A673 (cell line): ENCODE results near the gene MYLK. TPM values are rescaled to one million over a fixed set of nuclear protein-coding genes. Genes with fewer than 3 reads are reported as not detected.

Source experiments
- BruUV-seq: library from RNA; stranded (reverse); fragments of 400-500 nt; replicated peaks from 2 replicates; lab custom pipeline; 2021; lab: Mats Ljungman, UMichigan
- CTCF ChIA-PET: fragments of 300-600 bp; sonication (Branson Sonifier 250); formaldehyde crosslinking; loops from one replicate; lab custom pipeline; 2022; ENCODE audit warnings: antibody characterized with exemption; lab: Charles Lee
- POLR2A ChIA-PET: fragments of 300-600 bp; sonication (Branson Sonifier 250); formaldehyde crosslinking; loops from one replicate; lab custom pipeline; 2022; ENCODE audit warnings: antibody characterized with exemption; ENCODE audit not compliant: low non-redundant PET; lab: Charles Lee
- DNase-seq: peaks from one replicate; pipeline ENCODE4 v3.0.0-alpha.2; 2015; ENCODE audit warnings: low spot score
- H3K27ac ChIP-seq: fragments of 200-600 bp; sonication (generic); 2 replicates; pipeline ENCODE4 v1.5.1; 2016; ENCODE audit warnings: mixed run types, low read depth, mild to moderate bottlenecking, mixed read lengths, antibody characterized with exemption, low read length; ENCODE audit not compliant: poor library complexity, severe bottlenecking
- H3K27me3 ChIP-seq: fragments of 200-600 bp; sonication (generic); replicated peaks from 2 replicates; pipeline ENCODE4 v1.6.1; 2017; ENCODE audit warnings: mixed run types, low read depth, mild to moderate bottlenecking, mixed read lengths, antibody characterized with exemption, low read length; ENCODE audit not compliant: insufficient read depth, poor library complexity
- H3K36me3 ChIP-seq: fragments of 200-600 bp; sonication (generic); 2 replicates; pipeline ENCODE4 v1.6.1; 2016; ENCODE audit warnings: mixed run types, mild to moderate bottlenecking, mixed read lengths, antibody characterized with exemption, low read length; ENCODE audit not compliant: insufficient read depth, poor library complexity, severe bottlenecking
- H3K4me1 ChIP-seq: fragments of 200-600 bp; sonication (generic); 2 replicates; pipeline ENCODE4 v1.6.1; 2017; ENCODE audit warnings: mixed run types, mild to moderate bottlenecking, mixed read lengths, antibody characterized with exemption, low read length; ENCODE audit not compliant: insufficient read depth, poor library complexity, severe bottlenecking
- H3K4me3 ChIP-seq: fragments of 200-600 bp; sonication (generic); 2 replicates; pipeline ENCODE4 v1.5.1; 2016; ENCODE audit warnings: low read depth, mixed run types, mild to moderate bottlenecking, mixed read lengths, low read length; ENCODE audit not compliant: poor library complexity, severe bottlenecking
- H3K9me3 ChIP-seq: fragments of 200-600 bp; sonication (generic); 2 replicates; pipeline ENCODE4 v1.6.1; 2016; ENCODE audit warnings: mixed run types, low read depth, mild to moderate bottlenecking, mixed read lengths, antibody characterized with exemption, low read length; ENCODE audit not compliant: poor library complexity, severe bottlenecking
- EZH2 ChIP-seq: fragments of 200-600 bp; sonication (generic); IDR thresholded peaks from 2 replicates; pipeline ENCODE4 v1.6.1; 2017; ENCODE audit warnings: borderline replicate concordance, low read depth, mild to moderate bottlenecking, mixed read lengths, antibody characterized with exemption, low read length; ENCODE audit not compliant: poor library complexity, severe bottlenecking
- intact Hi-C: fragments of 100-400 bp; cut with micrococcal nuclease; formaldehyde crosslinking; loops from one replicate; pipeline ENCODE4 v1.10.0; 2022; ENCODE audit not compliant: unreplicated experiment
- total RNA-seq: library from RNA; stranded (reverse); gene quantifications from 2 replicates; pipeline ENCODE4 v1.2.3, GENCODE V29; 2021
- TF ChIP-seq, protein P1 (sequence below): fragments of 300-800, 200-600 bp; sonication (generic); conservative IDR thresholded peaks from 2 replicates; pipeline ENCODE4 v1.5.1; 2017; ENCODE audit warnings: low read depth, mild to moderate bottlenecking, antibody characterized with exemption, low read length, moderate library complexity, mixed read lengths

Gene MYLK
- total RNA-seq, 1 experiment from 2014 or later: 3.9 TPM

DNA sequence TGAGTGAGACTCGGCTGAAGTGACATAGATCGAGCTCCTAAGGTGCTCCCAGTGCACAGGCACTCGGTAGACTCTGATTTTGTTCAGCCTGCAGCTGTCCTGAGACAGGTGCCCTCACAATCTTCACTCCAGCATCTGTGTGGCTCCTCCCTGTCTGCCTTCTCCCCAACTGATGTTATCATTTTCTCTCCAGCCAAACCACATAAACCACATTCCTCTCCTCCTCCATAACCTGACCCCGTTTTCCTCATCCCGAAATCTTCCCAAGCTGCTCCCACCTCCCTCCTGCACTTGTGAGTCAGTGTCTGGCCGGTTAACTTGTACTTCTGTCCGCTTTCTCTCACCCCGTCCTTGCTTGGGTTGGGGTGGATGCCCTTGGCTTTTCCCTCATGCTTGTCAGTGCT, 206.0 kb downstream of the MYLK start:
- H3K36me3 ChIP-seq: no peaks in the 10 kb centered on the region
- no peaks in the 10 kb centered on the region for H3K27me3 ChIP-seq
- CTCF ChIA-PET: no interaction called here
- no peaks in the 10 kb centered on the region for H3K9me3 ChIP-seq
- H3K4me3 ChIP-seq: no peak overlapping the region
- BruUV-seq: no TSS peak
- H3K4me1 ChIP-seq: no peaks in the 10 kb centered on the region
- TF ChIP-seq, protein P1, sequence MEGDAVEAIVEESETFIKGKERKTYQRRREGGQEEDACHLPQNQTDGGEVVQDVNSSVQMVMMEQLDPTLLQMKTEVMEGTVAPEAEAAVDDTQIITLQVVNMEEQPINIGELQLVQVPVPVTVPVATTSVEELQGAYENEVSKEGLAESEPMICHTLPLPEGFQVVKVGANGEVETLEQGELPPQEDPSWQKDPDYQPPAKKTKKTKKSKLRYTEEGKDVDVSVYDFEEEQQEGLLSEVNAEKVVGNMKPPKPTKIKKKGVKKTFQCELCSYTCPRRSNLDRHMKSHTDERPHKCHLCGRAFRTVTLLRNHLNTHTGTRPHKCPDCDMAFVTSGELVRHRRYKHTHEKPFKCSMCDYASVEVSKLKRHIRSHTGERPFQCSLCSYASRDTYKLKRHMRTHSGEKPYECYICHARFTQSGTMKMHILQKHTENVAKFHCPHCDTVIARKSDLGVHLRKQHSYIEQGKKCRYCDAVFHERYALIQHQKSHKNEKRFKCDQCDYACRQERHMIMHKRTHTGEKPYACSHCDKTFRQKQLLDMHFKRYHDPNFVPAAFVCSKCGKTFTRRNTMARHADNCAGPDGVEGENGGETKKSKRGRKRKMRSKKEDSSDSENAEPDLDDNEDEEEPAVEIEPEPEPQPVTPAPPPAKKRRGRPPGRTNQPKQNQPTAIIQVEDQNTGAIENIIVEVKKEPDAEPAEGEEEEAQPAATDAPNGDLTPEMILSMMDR: no peak
- TF ChIP-seq EZH2: no peak
- no peak overlapping the region for H3K27ac ChIP-seq
- DNase-seq: no peak
- POLR2A ChIA-PET: no interaction called here
- intact Hi-C loops: no loop called here

DNA sequence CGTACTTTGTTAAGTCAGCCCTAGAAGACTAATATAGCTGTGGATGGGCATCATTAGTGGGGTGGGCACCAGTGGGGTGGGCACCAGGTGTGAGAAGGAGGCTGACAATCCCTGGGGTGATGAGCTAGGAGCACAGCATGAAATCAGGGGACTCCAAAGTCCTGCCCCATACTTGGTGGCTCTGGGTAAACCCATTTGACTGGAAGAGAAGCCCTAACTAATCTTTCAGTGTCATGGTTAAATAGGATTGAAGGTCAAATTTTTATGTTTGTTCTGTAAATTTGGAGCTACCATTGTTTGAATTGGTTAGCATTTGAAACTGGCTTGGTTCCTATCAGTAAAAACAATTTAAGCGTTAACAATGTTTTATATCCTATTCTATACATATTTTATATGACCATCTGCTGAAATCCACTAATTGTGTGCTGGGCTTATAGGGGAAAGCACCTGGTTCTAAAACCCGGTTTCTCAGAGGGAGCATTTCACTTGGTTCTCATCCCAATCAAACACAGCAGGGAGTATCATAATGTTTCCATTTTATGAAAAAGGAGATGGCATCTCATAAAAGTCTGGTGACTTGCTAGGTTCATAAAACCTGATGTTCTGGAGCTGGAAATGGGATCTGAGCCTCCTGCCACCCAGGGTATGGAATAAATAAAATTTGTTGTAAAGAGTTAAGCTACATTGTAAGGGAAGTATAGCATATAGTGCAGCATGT, 211.5 kb downstream of the MYLK start:
- POLR2A ChIA-PET: no interaction called here
- CTCF ChIA-PET: interaction anchor here (1.0 kb wide), 1 partner anchor 51 kb away, joined by 3 read pairs; no protein-coding TSS in a partner anchor
- TF ChIP-seq EZH2: no peak
- TF ChIP-seq, protein P1: no peak
- no peak for DNase-seq
- no TSS peak for BruUV-seq
- no peaks in the 10 kb centered on the region for H3K9me3 ChIP-seq
- H3K36me3 ChIP-seq: no peaks in the 10 kb centered on the region
- H3K4me3 ChIP-seq: no peak overlapping the region
- no peaks in the 10 kb centered on the region for H3K27me3 ChIP-seq
- intact Hi-C loops: no loop called here
- H3K27ac ChIP-seq: no peak overlapping the region
- H3K4me1 ChIP-seq: no peaks in the 10 kb centered on the region

DNA sequence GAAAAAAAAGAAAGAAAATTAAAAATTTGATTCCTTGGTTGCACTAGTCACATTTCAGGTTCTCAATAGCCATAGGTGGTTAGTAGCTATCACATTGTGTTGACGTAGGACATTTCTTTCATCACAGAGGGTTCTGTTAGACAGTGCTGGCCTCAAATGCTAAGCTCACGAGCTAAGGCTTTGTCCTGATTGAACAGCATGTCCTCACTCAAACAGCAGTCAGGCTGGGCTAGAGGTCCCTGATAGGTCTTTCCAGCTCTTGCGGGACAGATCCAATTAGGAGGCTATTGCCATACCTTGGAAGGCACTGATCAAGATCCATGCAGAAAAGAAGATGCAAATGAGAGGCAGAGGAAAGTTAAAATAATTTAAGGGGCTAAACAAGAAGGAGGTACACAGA, 213.4 kb downstream of the MYLK start:
- no peak for DNase-seq
- ChIA-PET CTCF (interaction anchor here (0.5 to 1.3 kb wide), 3 partner anchors 18 to 53 kb away, joined by 3 to 4 read pairs (median 3); no protein-coding TSS in a partner anchor), POLR2A (no interaction called here)
- no TSS peak for BruUV-seq
- H3K4me3 ChIP-seq: no peak overlapping the region
- intact Hi-C loops: no loop called here
- H3K27ac ChIP-seq: no peak overlapping the region
- H3K36me3 ChIP-seq: no peaks in the 10 kb centered on the region
- no peaks in the 10 kb centered on the region for H3K9me3 ChIP-seq
- no peaks in the 10 kb centered on the region for H3K27me3 ChIP-seq
- H3K4me1 ChIP-seq: no peaks in the 10 kb centered on the region
- TF ChIP-seq, protein P1: no peak
- no peak for TF ChIP-seq EZH2
